Thyroid gland (tissue), 4 donors: ENCODE results near the gene UNC80.

Source experiments
- POLR2A ChIP-seq, 2 donors: fragments of 450-650 bp; IDR thresholded peaks; one replicate each; pipeline ENCODE4 v1.6.1; 2017; ENCODE audit warnings: antibody characterized with exemption in 2 of 2, mild to moderate bottlenecking in 2 of 2, moderate library complexity in 1 of 2
- TF ChIP-seq, protein P1 (sequence below), 6 experiments: fragments of 200-600 bp in 3 of 6; fragments of 450-650 bp in 3 of 6; sonication (generic) in 3 of 6; IDR thresholded peaks; one replicate each; pipeline ENCODE4 v1.5.1; 2016 to 2019; ENCODE audit warnings: antibody characterized with exemption in 6 of 6, mild to moderate bottlenecking in 2 of 6, inconsistent platforms in 1 of 6, moderate library complexity in 1 of 6

DNA sequence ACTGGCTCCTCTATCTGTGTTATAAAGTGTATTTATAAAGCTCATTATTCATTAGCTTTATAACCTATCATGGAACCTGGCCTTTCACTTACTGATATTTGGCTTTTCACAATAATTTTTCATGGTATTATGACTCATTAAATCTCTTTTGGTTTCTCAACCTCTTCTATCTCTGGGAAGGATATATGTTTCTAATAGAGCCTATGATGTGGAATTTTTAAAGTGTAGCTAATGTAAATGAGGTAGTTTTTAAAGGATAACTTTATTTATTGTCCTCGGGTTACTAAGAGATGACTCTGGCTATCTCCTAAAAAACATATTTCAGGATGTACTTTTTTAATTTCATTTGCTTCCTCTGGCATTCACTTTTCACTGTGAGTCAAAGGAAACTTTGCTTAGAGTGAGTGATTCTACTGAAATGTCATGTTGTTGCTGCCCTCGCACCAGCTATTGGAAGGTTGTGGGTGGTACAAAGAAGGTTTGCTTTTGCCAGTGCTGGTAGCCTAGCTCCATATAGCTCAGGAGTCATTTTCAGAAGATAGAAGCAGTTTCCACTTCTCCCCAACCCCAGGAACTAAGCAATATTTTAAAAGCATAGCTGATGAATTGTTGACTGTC is 145.6 kb downstream of the UNC80 start:
- TF ChIP-seq, protein P1, sequence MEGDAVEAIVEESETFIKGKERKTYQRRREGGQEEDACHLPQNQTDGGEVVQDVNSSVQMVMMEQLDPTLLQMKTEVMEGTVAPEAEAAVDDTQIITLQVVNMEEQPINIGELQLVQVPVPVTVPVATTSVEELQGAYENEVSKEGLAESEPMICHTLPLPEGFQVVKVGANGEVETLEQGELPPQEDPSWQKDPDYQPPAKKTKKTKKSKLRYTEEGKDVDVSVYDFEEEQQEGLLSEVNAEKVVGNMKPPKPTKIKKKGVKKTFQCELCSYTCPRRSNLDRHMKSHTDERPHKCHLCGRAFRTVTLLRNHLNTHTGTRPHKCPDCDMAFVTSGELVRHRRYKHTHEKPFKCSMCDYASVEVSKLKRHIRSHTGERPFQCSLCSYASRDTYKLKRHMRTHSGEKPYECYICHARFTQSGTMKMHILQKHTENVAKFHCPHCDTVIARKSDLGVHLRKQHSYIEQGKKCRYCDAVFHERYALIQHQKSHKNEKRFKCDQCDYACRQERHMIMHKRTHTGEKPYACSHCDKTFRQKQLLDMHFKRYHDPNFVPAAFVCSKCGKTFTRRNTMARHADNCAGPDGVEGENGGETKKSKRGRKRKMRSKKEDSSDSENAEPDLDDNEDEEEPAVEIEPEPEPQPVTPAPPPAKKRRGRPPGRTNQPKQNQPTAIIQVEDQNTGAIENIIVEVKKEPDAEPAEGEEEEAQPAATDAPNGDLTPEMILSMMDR (IDR thresholded peaks at IDR 0.05): no peak
- TF ChIP-seq POLR2A (IDR thresholded peaks at IDR 0.05): no peak
